HG03196 (cell line): ENCODE data around the gene RGS17.

ENCODE experiments used
- ATAC-seq: cut with Tn5 transposase; IDR thresholded peaks from one replicate; pipeline ENCODE4 v1.9.1; 2021; ENCODE audit not compliant: unreplicated experiment

RGS17 gene

GRCh38 chr6:153086225-153086990 is 44.7 kb downstream of the RGS17 start:
- no peak for ATAC-seq

DNA sequence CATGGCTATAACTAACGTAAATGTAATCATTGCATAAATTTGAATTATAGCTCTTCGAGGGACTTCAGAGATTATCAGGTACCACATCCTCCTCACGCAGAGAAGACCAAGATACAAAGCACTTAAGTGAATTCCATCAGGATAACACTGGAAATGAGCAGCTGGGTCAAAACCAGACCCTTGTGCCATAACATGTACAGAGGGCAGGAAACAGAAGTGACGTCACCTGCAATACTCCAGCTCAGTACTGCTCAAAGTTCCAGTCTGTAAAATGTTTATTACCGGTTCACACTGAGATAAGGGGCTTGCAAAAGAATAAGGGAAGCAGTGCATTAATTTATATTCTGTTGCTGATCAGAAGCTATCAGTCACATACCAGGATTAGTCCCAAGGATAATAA is 45.8 kb downstream of the RGS17 start:
- no peak for ATAC-seq

DNA sequence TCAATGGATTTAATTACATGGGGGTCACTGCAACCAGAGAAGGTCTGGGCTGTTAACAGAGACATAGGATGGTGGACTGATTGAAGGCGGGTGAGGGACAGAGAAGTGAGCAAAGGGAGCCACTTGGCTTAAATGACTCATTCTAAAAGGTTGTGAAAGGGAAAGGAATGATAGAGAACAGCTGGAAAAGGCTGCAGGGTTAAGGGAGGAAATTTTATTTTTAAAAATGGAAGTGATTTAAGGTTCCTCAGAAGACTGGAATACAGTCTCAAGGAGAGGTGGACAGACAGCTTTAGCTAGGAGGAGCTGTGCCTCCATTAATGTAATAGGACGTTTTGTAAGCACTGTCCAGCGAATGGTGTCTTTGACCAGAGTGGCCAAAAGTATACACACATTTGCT is 46.7 kb downstream of the RGS17 start:
- no peak for ATAC-seq

GRCh38 chr6:153083869-153084268 is 47.2 kb downstream of the RGS17 start:
- no peak for ATAC-seq

- ATAC-seq = no peak
These were observed 49.2 kb downstream of the RGS17 start for GRCh38 chr6:153081914-153082313.

- no peak for ATAC-seq
These were observed 54.7 kb downstream of the RGS17 start for GRCh38 chr6:153076431-153076830.

- ATAC-seq = no peak
These were observed 56.3 kb downstream of the RGS17 start for GRCh38 chr6:153074761-153075160.

DNA sequence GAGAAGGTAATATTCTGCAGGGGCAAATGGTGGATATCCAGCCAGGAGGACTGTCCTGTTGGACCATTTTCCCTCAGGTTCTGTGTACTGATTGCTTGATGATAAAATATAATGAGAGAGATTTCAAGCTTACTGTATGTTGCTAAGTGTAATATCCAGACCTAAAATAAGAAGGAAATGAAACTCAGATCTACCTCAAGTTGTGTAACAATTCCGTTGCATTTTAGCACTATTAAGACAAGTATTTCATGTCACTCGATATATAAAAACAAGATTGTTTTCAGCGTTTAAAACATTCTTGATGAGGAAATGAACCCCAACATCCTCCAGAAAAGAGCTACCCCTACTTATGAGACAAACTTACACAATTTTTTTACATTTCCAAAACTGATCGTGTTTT is 57.2 kb downstream of the RGS17 start:
- no peak for ATAC-seq

- no peak for ATAC-seq
These were observed 60.3 kb downstream of the RGS17 start for GRCh38 chr6:153070756-153071155.

DNA sequence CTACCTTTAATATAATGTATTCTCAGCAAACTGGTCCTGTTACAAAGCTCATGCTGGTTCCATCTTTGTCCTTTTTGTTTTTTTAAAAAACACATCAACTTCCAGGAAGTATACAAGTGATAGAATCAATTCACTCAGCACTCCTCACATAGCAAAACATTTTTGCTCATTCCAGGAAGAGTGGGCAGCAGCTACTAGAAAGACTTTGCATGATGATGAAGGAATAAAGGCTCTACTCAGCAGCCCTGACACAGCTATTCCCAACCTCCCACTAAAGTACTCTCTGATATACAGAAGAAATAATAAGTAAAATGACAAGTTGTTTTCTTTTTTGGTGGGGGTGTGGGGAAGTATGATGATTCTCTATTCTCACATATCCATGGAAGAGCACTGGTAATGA is 61.2 kb downstream of the RGS17 start:
- ATAC-seq = no peak

DNA sequence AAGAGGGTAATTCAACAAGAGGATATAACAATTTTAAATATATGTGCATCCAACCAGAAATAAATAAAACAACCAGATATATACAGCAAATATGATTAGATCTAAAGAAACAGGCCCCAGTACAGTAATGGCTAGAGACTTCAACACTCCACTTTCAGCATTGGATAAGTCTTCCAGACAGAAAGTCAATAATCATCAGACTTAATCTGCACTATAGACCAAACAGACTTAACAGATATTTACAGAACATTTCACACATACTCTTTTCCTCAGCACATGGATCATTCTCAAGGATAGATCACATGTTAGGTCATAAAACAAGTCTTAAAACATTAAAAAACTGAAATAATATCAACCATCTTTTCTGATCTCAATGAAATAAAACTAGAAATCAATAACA is 65.9 kb downstream of the RGS17 start:
- ATAC-seq = no peak

- no peak for ATAC-seq
These were observed 67.1 kb downstream of the RGS17 start for GRCh38 chr6:153063936-153064335.

GRCh38 chr6:153062516-153062915 is 68.6 kb downstream of the RGS17 start:
- no peak for ATAC-seq

- no peak for ATAC-seq
These were observed 71.3 kb downstream of the RGS17 start for GRCh38 chr6:153059757-153060156.

DNA sequence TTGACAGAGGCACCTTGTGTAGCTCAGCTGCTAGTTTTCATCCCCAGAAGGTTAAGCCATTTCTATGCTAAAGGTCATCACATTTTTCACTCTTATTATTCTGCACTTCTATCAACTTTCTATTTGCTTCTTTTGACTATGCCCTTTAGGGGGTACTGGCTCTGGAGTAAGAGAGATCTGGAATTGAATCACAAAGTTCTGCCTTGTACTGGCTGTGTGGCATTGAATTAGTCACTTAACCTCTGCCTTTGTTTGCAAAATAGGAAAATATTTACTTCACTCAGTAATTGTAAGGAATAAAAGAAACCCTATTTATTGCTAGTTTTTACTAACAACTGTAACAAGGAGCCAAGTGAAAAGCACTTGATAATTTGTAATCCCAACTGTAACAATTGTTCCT is 71.8 kb downstream of the RGS17 start:
- no peak for ATAC-seq

DNA sequence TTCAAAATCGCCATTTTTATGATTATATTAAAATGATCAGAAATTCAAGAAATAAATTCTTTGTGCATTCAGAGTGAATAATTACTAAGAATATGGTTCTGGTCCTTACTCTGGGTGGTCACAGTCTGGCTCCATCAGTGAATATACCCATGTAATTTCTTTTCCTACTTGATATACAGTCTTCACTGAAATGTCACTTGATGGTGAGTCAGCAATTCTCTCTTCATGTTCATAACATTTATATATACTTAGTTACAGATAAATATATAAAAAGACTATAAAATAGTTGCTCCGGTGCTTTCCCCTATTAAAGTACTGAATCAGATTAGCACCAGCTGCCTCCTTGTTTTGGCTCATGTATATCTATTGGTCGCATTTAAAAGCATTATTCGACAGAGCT is 72.2 kb downstream of the RGS17 start:
- no peak for ATAC-seq

DNA sequence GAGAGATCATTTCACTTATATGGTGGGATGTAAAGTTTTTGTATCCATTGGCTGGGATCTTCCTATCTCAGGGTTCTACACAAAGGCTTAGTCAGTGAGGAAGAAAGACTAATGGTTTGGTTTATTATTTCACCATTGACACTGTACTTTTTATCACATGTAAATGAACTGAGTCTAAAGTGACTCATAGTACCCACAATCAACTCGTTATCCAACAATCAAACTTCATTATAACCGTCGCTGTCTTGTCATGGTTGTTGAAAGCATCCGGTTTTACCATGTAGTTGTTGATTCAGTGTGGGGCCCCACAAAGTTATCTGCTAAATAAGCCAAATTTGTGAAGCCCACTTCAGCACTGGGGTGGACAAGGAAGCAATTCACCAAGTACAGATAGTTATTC is 72.8 kb downstream of the RGS17 start:
- ATAC-seq = no peak

DNA sequence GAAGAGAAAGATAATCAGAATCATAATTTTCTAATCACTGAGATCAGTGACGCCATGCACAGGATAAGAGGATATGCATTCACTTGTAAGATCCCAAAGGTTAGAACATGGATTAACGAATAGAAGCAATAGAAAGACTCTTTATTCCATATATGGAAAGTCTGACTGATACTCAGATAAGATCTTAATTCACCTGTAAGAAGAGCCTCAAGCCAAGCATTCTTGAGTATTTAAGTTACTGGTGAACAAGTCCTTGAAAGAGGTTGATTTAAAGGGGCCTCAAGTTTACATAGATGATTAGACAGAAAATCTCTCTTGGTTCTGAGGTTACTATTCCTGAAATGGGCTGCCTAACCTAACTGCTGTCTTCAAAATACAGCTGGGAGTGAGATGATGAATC is 74.8 kb downstream of the RGS17 start:
- ATAC-seq = no peak

GRCh38 chr6:153051801-153052200 is 79.3 kb downstream of the RGS17 start:
- ATAC-seq = no peak

DNA sequence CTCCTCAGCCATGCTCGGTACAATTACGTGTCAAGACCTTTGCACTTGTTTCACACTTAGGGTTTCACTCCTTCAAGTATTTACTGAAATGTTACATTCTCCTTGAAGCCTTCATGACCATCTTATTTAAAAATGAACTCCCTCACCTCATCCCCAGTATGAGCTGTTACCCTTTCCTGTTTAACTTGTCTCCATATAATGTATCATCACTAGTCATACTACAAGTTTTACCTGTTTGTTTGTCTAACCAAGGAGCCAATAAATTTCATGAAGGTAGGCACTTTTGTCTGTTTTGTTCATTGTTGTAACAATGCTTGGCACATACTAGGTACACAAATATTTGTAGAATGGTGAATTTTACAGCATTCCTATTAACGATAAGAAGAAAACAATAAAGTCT is 82.5 kb downstream of the RGS17 start:
- no peak for ATAC-seq

GRCh38 chr6:153047386-153047785 is 83.7 kb downstream of the RGS17 start:
- ATAC-seq = no peak

DNA sequence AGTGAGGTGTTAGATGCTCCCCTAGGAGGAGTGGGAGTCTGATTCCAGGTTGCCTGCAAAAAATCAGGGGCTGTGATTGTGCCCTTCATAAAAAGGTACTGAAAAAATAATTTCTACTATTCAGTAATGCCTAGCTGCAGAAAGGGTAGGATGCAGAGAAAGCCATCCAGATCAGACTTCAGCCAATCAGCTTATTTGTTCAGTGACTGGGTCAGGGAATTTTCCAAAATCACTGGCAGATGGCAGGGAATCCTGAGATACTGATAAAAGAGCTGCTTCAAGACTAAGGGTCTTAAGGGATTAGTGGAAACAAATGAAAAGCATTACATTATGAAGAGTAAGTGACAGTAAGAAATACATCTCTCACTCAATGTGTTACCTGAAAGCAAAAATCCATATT is 85.8 kb downstream of the RGS17 start:
- ATAC-seq = no peak

- ATAC-seq = no peak
These were observed 86.8 kb downstream of the RGS17 start for GRCh38 chr6:153044295-153044694.
